ENCODE measurements around the gene ADAMTS6.

The ADAMTS6 gene

GRCh38 chr5:65108786-65109743 lies 372.7 kb downstream of the ADAMTS6 start:
- Histone ChIP-seq H3K27ac (replicated peaks) (no peak overlapping the region), H3K4me3 (replicated peaks; ENCODE audit: insufficient read depth, low read length) (no peak overlapping the region), H3K27me3 (ENCODE audit: insufficient read depth, poor library complexity, severe bottlenecking) (no peaks in the 10 kb centered on the region)
- no peak for TF ChIP-seq SPI1 (IDR thresholded peaks at IDR 0.05; ENCODE audit: borderline replicate concordance, low read depth)
- TF ChIP-seq REST (IDR thresholded peaks at IDR 0.05; ENCODE audit: insufficient replicate concordance, low read depth) = no peak
- TF ChIP-seq POLR2AphosphoS5 (IDR thresholded peaks at IDR 0.05; ENCODE audit: low read depth) = no peak
- TF ChIP-seq CTCF (IDR thresholded peaks at IDR 0.05; ENCODE audit: insufficient read depth, low read length) = no peak
- TF ChIP-seq GABPA (IDR thresholded peaks at IDR 0.05; ENCODE audit: low read depth) = no peak
- no peak for DNase-seq (ENCODE audit: low read depth in 1 of 2, low spot score in 1 of 2)

GRCh38 chr5:65105301-65105700 lies 376.4 kb downstream of the ADAMTS6 start:
- Histone ChIP-seq H3K27me3 (ENCODE audit: insufficient read depth, poor library complexity, severe bottlenecking) (no peaks in the 10 kb centered on the region), H3K27ac (replicated peaks) (no peak overlapping the region), H3K4me3 (replicated peaks; ENCODE audit: insufficient read depth, low read length) (no peak overlapping the region)
- no peak for TF ChIP-seq POLR2AphosphoS5 (IDR thresholded peaks at IDR 0.05; ENCODE audit: low read depth)
- no peak for TF ChIP-seq SPI1 (IDR thresholded peaks at IDR 0.05; ENCODE audit: borderline replicate concordance, low read depth)
- no peak for TF ChIP-seq REST (IDR thresholded peaks at IDR 0.05; ENCODE audit: insufficient replicate concordance, low read depth)
- no peak for TF ChIP-seq CTCF (IDR thresholded peaks at IDR 0.05; ENCODE audit: insufficient read depth, low read length)
- no peak for TF ChIP-seq GABPA (IDR thresholded peaks at IDR 0.05; ENCODE audit: low read depth)
- DNase-seq (ENCODE audit: low read depth in 1 of 2, low spot score in 1 of 2) = no peak

- no peaks in the 10 kb centered on the region for H3K27me3 ChIP-seq (ENCODE audit: insufficient read depth, poor library complexity, severe bottlenecking)
- TF ChIP-seq SPI1 (IDR thresholded peaks at IDR 0.05; ENCODE audit: borderline replicate concordance, low read depth) (no peak), GABPA (IDR thresholded peaks at IDR 0.05; ENCODE audit: low read depth) (no peak), REST (IDR thresholded peaks at IDR 0.05; ENCODE audit: insufficient replicate concordance, low read depth) (no peak), POLR2AphosphoS5 (IDR thresholded peaks at IDR 0.05; ENCODE audit: low read depth) (no peak), CTCF (IDR thresholded peaks at IDR 0.05; ENCODE audit: insufficient read depth, low read length) (no peak)
- no peak overlapping the region for H3K27ac ChIP-seq (replicated peaks)
- no peak overlapping the region for H3K4me3 ChIP-seq (replicated peaks; ENCODE audit: insufficient read depth, low read length)
- no peak for DNase-seq (ENCODE audit: low read depth in 1 of 2, low spot score in 1 of 2)
These were observed 376.9 kb downstream of the ADAMTS6 start for GRCh38 chr5:65104831-65105230.
